ENCODE results near the gene TMEM269. TPM values are rescaled to one million over a fixed set of nuclear protein-coding genes. Genes with fewer than 3 reads are reported as not detected.
A peak's percentile ranks its signal among the peaks of the same experiment; 100 is the strongest.

TMEM269 gene
- total RNA-seq, 1 experiment from 2014 or later = 0.28 TPM

DNA sequence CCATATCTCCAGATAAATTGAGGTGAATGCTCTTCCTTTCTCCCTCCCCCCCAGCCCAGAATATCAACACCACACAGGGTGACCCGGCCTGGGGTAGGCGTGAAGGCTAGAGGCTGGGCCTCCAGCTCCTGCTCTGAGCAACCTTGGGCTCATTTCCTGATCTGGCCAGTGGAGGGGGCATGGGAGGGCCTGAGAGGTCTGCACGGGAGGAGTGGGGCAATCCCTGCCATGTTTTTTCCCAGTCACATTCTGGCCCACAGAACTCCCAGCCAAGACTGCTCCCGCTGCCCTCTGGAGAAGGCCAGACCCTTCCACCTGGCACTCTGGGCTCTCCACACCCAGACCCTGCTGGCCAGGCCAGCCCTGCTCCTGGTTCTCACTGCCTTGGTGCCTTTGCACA, 48.6 kb upstream of the TMEM269 start:
- Histone ChIP-seq H3K27ac (no peak overlapping the region), H3K4me3 (no peak overlapping the region), H3K9me3 (ENCODE audit: insufficient read depth, low read depth) (no peaks in the 10 kb centered on the region), H3F3A (ENCODE audit: insufficient read depth, low read depth) (no peaks in the 10 kb centered on the region), H3K36me3 (ENCODE audit: low read depth) (no peaks in the 10 kb centered on the region), H3K4me1 (replicated peaks; ENCODE audit: insufficient read depth) (no peaks in the 10 kb centered on the region), H3K79me2 (ENCODE audit: low read depth) (no peaks in the 10 kb centered on the region), H3K4me2 (no peak overlapping the region), H2AFZ (no peak overlapping the region), H4K20me1 (ENCODE audit: insufficient read depth) (no peaks in the 10 kb centered on the region), H3K27me3 (ENCODE audit: insufficient read depth, low read depth) (no peaks in the 10 kb centered on the region), H3K9me2 (ENCODE audit: insufficient read depth) (no peaks in the 10 kb centered on the region)
- ChIA-PET POLR2A (ENCODE audit: unreplicated experiment) (interaction anchor here (0.7 kb wide), 1 partner anchor 76 kb away, joined by 5 read pairs; no protein-coding TSS in a partner anchor), CTCF (interaction anchor here (0.6 kb wide), 1 partner anchor 52 kb away, joined by 3 read pairs; no protein-coding TSS in a partner anchor)
- TF ChIP-seq, protein P1, sequence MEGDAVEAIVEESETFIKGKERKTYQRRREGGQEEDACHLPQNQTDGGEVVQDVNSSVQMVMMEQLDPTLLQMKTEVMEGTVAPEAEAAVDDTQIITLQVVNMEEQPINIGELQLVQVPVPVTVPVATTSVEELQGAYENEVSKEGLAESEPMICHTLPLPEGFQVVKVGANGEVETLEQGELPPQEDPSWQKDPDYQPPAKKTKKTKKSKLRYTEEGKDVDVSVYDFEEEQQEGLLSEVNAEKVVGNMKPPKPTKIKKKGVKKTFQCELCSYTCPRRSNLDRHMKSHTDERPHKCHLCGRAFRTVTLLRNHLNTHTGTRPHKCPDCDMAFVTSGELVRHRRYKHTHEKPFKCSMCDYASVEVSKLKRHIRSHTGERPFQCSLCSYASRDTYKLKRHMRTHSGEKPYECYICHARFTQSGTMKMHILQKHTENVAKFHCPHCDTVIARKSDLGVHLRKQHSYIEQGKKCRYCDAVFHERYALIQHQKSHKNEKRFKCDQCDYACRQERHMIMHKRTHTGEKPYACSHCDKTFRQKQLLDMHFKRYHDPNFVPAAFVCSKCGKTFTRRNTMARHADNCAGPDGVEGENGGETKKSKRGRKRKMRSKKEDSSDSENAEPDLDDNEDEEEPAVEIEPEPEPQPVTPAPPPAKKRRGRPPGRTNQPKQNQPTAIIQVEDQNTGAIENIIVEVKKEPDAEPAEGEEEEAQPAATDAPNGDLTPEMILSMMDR (conservative IDR thresholded peaks at IDR 0.05) = no peak; the same call in 1 of the 2 replicates
- no peak for TF ChIP-seq EZH2 (IDR thresholded peaks at IDR 0.05; ENCODE audit: low read depth)
- no TSS peak for BruUV-seq (replicated peaks)
- intact Hi-C loops (cut with micrococcal nuclease; ENCODE audit: unreplicated experiment) = no loop called here
- peak in 1 of 2 experiments; percentile 35 for DNase-seq

- intact Hi-C loops (cut with micrococcal nuclease; ENCODE audit: unreplicated experiment) = no loop called here
- ChIA-PET CTCF (no interaction called here), POLR2A (ENCODE audit: unreplicated experiment) (no interaction called here)
- no TSS peak for BruUV-seq (replicated peaks)
- Histone ChIP-seq H3F3A (ENCODE audit: insufficient read depth, low read depth) (no peaks in the 10 kb centered on the region), H3K9me2 (ENCODE audit: insufficient read depth) (no peaks in the 10 kb centered on the region), H3K9me3 (ENCODE audit: insufficient read depth, low read depth) (no peaks in the 10 kb centered on the region), H2AFZ (no peak overlapping the region), H4K20me1 (ENCODE audit: insufficient read depth) (no peaks in the 10 kb centered on the region), H3K27me3 (ENCODE audit: insufficient read depth, low read depth) (no peaks in the 10 kb centered on the region), H3K79me2 (ENCODE audit: low read depth) (no peaks in the 10 kb centered on the region), H3K27ac (no peak overlapping the region), H3K4me2 (no peak overlapping the region), H3K4me3 (no peak overlapping the region), H3K4me1 (replicated peaks; ENCODE audit: insufficient read depth) (no peaks in the 10 kb centered on the region), H3K36me3 (ENCODE audit: low read depth) (no peaks in the 10 kb centered on the region)
- no peak for DNase-seq
- TF ChIP-seq, protein P1 (conservative IDR thresholded peaks at IDR 0.05) = no peak
- TF ChIP-seq EZH2 (IDR thresholded peaks at IDR 0.05; ENCODE audit: low read depth) = no peak
Measured at GRCh38 chr1:42736571-42737200, 48.1 kb upstream of the TMEM269 start.

DNA sequence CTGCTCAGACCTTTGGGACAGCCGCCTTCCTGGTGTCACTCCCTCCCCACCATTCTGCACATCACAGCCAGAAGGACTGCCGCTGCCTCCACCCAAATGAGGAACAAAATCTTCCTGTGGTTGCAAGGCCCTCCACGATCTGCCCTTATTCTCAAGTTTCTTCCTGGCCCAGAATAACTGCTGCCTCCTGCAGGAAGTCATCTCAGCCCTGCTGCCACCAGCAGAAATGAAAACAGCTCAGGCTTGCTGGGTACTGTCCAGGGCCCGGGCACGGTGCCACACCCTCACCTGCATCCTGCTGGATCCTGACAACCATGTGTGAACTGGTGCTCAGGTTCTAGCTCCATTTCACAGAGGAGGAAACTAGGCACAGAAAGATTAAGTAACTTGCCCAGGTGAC, 47.5 kb upstream of the TMEM269 start:
- Histone ChIP-seq H3F3A (ENCODE audit: insufficient read depth, low read depth) (no peaks in the 10 kb centered on the region), H3K27ac (no peak overlapping the region), H3K4me2 (no peak overlapping the region), H3K27me3 (ENCODE audit: insufficient read depth, low read depth) (no peaks in the 10 kb centered on the region), H3K4me1 (replicated peaks; ENCODE audit: insufficient read depth) (no peaks in the 10 kb centered on the region), H3K36me3 (ENCODE audit: low read depth) (no peaks in the 10 kb centered on the region), H4K20me1 (ENCODE audit: insufficient read depth) (no peaks in the 10 kb centered on the region), H3K9me2 (ENCODE audit: insufficient read depth) (no peaks in the 10 kb centered on the region), H3K79me2 (ENCODE audit: low read depth) (no peaks in the 10 kb centered on the region), H2AFZ (no peak overlapping the region), H3K4me3 (no peak overlapping the region), H3K9me3 (ENCODE audit: insufficient read depth, low read depth) (no peaks in the 10 kb centered on the region)
- TF ChIP-seq EZH2 (IDR thresholded peaks at IDR 0.05; ENCODE audit: low read depth) = no peak
- TF ChIP-seq, protein P1 (conservative IDR thresholded peaks at IDR 0.05) = no peak
- intact Hi-C loops (cut with micrococcal nuclease; ENCODE audit: unreplicated experiment) = no loop called here
- ChIA-PET POLR2A (ENCODE audit: unreplicated experiment) (no interaction called here), CTCF (no interaction called here)
- BruUV-seq (replicated peaks) = no TSS peak
- DNase-seq = peak in 1 of 2 experiments; percentile 42
